PC-3 (cell line): ENCODE data around the gene ADGRD1. TPM values are rescaled to one million over a fixed set of nuclear protein-coding genes. Genes with fewer than 3 reads are reported as not detected.

ENCODE experiments used
- ATAC-seq: fragments of 200-7000 bp; cut with Tn5 transposase; 2 replicates; pipeline ENCODE4 v1.9.1; 2020; ENCODE audit warnings: mild to moderate bottlenecking, moderate library complexity
- BruUV-seq: library from RNA; stranded (reverse); fragments of 400-500 nt; replicated peaks from 2 replicates; lab custom pipeline; 2021; lab: Mats Ljungman, UMichigan
- CTCF ChIA-PET: fragments of 300-600 bp; sonication (Branson Sonifier 250); formaldehyde crosslinking; loops from one replicate; lab custom pipeline; 2022; ENCODE audit warnings: antibody characterized with exemption; lab: Charles Lee
- POLR2A ChIA-PET: fragments of 300-600 bp; sonication (Branson Sonifier 250); formaldehyde crosslinking; loops from one replicate; lab custom pipeline; 2022; ENCODE audit warnings: antibody characterized with exemption; ENCODE audit not compliant: unreplicated experiment; lab: Charles Lee
- DNase-seq: peaks from one replicate; pipeline ENCODE4 v3.0.0-alpha.2; 2015
- H2AFZ ChIP-seq: fragments of 300-600 bp; sonication (generic); 2 replicates; pipeline ENCODE4 v1.6.0; 2016; ENCODE audit warnings: antibody characterized with exemption, low read length
- H3F3A ChIP-seq: fragments of 300-600 bp; sonication (generic); one replicate; pipeline ENCODE4 v1.6.0; 2017; ENCODE audit warnings: antibody characterized with exemption, low read length, control low read depth, mild to moderate bottlenecking; ENCODE audit not compliant: unreplicated experiment
- H3K27ac ChIP-seq: fragments of 300-600 bp; sonication (generic); 2 replicates; pipeline ENCODE4 v1.5.1; 2016; ENCODE audit warnings: mild to moderate bottlenecking, low read length
- H3K27me3 ChIP-seq: fragments of 300-600 bp; sonication (generic); 2 replicates; pipeline ENCODE4 v1.6.1; 2016; ENCODE audit warnings: low read length, mixed read lengths
- H3K36me3 ChIP-seq: fragments of 300-600 bp; sonication (generic); 2 replicates; pipeline ENCODE4 v1.6.1; 2016; ENCODE audit warnings: low read depth, mixed run types, low read length, mixed read lengths
- H3K4me1 ChIP-seq: fragments of 300-600 bp; sonication (generic); 2 replicates; pipeline ENCODE4 v1.5.1; 2016; ENCODE audit warnings: low read length; ENCODE audit not compliant: insufficient read depth
- H3K4me2 ChIP-seq: fragments of 300-600 bp; sonication (generic); 2 replicates; pipeline ENCODE4 v1.6.0; 2016; ENCODE audit warnings: low read length
- H3K4me3 ChIP-seq: fragments of 300-600 bp; sonication (generic); 2 replicates; pipeline ENCODE4 v1.5.1; 2016; ENCODE audit warnings: mild to moderate bottlenecking, low read length, mixed read lengths
- H3K79me2 ChIP-seq: fragments of 300-600 bp; sonication (generic); 2 replicates; pipeline ENCODE4 v1.6.1; 2017; ENCODE audit warnings: low read length, mixed read lengths
- H3K9ac ChIP-seq: fragments of 300-600 bp; sonication (generic); 2 replicates; pipeline ENCODE4 v1.6.0; 2016; ENCODE audit warnings: mild to moderate bottlenecking, low read length
- H3K9me2 ChIP-seq: fragments of 300-600 bp; sonication (generic); replicated peaks from 2 replicates; pipeline ENCODE4 v1.6.1; 2016; ENCODE audit warnings: mixed run types, low read length, mixed read lengths
- H3K9me3 ChIP-seq: fragments of 300-600 bp; sonication (generic); 2 replicates; pipeline ENCODE4 v1.6.1; 2016; ENCODE audit warnings: low read length, mixed read lengths
- H4K20me1 ChIP-seq: fragments of 300-600 bp; sonication (generic); 2 replicates; pipeline ENCODE4 v1.6.1; 2016; ENCODE audit warnings: low read length, mixed read lengths
- EZH2 ChIP-seq: fragments of 300-600 bp; sonication (generic); IDR thresholded peaks from one replicate; pipeline ENCODE4 v1.6.1; 2017; ENCODE audit warnings: antibody characterized with exemption, mild to moderate bottlenecking, low read length; ENCODE audit not compliant: unreplicated experiment
- EZH2phosphoT487 ChIP-seq: fragments of 300-600 bp; sonication (generic); IDR thresholded peaks from 2 replicates; pipeline ENCODE4 v1.6.1; 2018; ENCODE audit warnings: mild to moderate bottlenecking, antibody characterized with exemption, low read length, borderline replicate concordance
- intact Hi-C: fragments of 100-400 bp; cut with micrococcal nuclease; formaldehyde crosslinking; loops from 2 replicates; pipeline ENCODE4 v1.9.0; 2023
- total RNA-seq: library from RNA; depleted of rRNA; stranded (reverse); fragments of >200 nt; gene quantifications from 2 replicates; pipeline ENCODE4 v1.2.3, GENCODE V29; 2014
- TF ChIP-seq, protein P1 (sequence below): fragments of 300-600 bp; sonication (generic); conservative IDR thresholded peaks from 2 replicates; pipeline ENCODE4 v1.5.1; 2017; ENCODE audit warnings: antibody characterized with exemption, low read depth, mild to moderate bottlenecking, low read length

Gene ADGRD1
- total RNA-seq, 1 experiment from 2014 or later, result 0.18 TPM

DNA sequence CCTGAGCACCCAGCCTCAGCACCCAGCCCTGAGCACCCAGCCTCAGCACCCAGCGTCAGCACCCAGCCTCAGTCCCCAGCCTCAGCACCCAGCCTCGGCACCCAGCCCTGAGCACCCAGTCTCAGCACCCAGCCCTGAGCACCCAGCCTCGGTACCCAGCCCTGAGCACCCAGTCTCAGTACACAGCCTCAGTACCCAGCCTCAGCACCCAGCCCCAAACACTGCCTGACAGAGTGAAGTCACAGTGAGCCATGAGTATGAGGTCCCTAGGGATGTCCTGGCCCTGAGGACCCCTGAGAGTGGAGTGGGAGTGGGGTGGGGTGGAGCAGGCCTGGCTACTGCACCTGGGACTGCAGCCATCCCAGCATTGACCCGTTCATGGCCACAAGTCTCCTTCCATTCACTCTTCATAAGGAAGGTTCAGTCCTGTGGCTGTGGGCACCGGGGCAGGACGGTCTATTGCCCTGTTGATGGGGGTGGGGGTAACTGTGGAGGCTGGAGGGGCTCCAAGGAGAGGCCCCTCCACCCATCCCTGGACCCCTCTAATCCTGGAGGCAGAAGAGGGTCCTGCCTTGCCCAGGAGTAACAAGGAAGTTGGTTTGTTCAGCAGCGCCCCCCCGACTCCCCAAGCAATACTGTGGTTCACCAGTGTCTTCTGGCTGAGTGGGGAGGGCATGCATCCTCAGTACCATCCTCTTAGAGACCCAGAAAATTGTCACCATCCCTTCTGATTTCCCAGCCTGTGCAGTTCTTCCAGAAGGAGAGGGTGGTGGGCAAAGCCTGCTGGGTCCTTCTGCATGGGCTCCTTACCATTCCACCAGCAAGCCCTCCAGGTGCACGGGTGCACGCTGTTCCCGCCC lies 140.5 kb downstream of the ADGRD1 start:
- H3K4me2 ChIP-seq, result no peak overlapping the region; the same call in 1 of the 2 replicates
- CTCF ChIA-PET, result no interaction called here
- BruUV-seq, result no TSS peak
- no peaks in the 10 kb centered on the region for H3F3A ChIP-seq
- TF ChIP-seq, protein P1, sequence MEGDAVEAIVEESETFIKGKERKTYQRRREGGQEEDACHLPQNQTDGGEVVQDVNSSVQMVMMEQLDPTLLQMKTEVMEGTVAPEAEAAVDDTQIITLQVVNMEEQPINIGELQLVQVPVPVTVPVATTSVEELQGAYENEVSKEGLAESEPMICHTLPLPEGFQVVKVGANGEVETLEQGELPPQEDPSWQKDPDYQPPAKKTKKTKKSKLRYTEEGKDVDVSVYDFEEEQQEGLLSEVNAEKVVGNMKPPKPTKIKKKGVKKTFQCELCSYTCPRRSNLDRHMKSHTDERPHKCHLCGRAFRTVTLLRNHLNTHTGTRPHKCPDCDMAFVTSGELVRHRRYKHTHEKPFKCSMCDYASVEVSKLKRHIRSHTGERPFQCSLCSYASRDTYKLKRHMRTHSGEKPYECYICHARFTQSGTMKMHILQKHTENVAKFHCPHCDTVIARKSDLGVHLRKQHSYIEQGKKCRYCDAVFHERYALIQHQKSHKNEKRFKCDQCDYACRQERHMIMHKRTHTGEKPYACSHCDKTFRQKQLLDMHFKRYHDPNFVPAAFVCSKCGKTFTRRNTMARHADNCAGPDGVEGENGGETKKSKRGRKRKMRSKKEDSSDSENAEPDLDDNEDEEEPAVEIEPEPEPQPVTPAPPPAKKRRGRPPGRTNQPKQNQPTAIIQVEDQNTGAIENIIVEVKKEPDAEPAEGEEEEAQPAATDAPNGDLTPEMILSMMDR, result no peak
- no peak for TF ChIP-seq EZH2
- no peak for TF ChIP-seq EZH2phosphoT487
- H3K9ac ChIP-seq, result no peak overlapping the region
- H4K20me1 ChIP-seq, result no peaks in the 10 kb centered on the region
- H3K4me3 ChIP-seq, result no peak overlapping the region
- ATAC-seq (no peak), DNase-seq (no peak)
- H3K9me3 ChIP-seq, result no peaks in the 10 kb centered on the region
- H2AFZ ChIP-seq, result no peak overlapping the region
- no peaks in the 10 kb centered on the region for H3K79me2 ChIP-seq
- intact Hi-C loops, result no loop called here
- no peaks in the 10 kb centered on the region for H3K36me3 ChIP-seq
- no peaks in the 10 kb centered on the region for H3K9me2 ChIP-seq
- peaks cover 49% of the 10 kb centered on the region for H3K27me3 ChIP-seq
- POLR2A ChIA-PET, result no interaction called here
- H3K4me1 ChIP-seq, result peaks cover 9% of the 10 kb centered on the region
- no peak overlapping the region for H3K27ac ChIP-seq

DNA sequence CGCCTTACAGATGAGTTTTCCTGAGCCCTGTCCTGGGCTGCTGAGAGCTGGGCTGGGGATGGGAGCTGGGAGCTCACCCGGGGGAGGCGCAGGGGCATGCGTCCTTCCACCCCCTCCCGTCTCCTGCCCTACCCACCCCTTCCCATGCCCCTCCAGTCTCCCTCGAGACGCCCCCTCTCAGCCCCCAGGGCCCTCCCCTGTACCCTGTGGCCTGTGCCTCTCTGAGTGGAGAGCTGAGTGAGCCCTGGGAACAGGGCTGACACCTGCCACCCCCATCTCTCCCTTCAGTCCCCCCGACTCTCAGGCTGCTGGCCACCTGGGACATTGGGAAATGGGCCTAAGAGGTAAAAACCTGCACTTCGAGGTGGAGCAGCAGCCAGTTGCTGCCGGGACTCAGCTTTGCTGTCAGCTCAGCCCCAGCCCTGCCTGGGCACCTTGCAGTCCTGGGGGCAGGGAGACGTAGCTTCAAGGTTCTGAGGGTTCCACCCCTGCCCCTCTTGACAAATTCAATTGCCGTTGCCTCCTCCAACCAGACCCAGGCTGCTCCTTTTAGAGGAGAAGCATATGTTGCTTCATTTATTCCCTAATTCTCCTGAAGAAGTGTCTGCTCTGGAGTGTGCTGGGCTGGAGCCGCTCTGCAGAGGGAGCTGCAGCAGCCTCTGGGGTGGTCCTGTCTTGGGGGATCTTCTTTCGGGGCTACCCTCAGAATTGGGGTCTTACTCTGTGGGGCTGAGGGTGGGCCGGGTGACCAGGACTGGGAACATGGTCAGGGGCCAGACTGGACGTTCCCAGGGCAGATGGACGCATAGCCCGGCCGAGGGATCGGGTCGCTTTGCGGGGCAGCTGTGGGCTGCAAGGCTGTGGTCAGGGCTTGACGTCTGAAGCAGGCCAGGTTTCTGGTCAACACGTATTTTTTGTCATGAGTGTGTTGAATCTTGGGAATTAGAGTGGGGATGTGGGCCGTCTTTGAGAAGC lies 141.4 kb downstream of the ADGRD1 start:
- H3K79me2 ChIP-seq, result no peaks in the 10 kb centered on the region
- peaks cover 52% of the 10 kb centered on the region for H3K27me3 ChIP-seq
- H3K4me3 ChIP-seq, result no peak overlapping the region
- BruUV-seq, result no TSS peak
- POLR2A ChIA-PET, result no interaction called here
- no peak for DNase-seq
- CTCF ChIA-PET, result no interaction called here
- H3K4me2 ChIP-seq, result no peak overlapping the region
- peaks cover 9% of the 10 kb centered on the region for H3K4me1 ChIP-seq
- H3F3A ChIP-seq, result no peaks in the 10 kb centered on the region
- no peak overlapping the region for H3K9ac ChIP-seq
- H4K20me1 ChIP-seq, result no peaks in the 10 kb centered on the region
- no peak overlapping the region for H2AFZ ChIP-seq
- intact Hi-C loops, result no loop called here
- H3K36me3 ChIP-seq, result no peaks in the 10 kb centered on the region
- H3K27ac ChIP-seq, result no peak overlapping the region
- ATAC-seq, result no peak
- H3K9me3 ChIP-seq, result no peaks in the 10 kb centered on the region
- H3K9me2 ChIP-seq, result no peaks in the 10 kb centered on the region
- TF ChIP-seq, protein P1, result no peak
- TF ChIP-seq EZH2, result no peak
- TF ChIP-seq EZH2phosphoT487, result no peak
